Left renal cortex interstitium (tissue), 4 donors: Measurements from ENCODE around the gene INPPL1. TPM values are rescaled to one million over a fixed set of nuclear protein-coding genes. Genes with fewer than 3 reads are reported as not detected.

Source experiments
- DNase-seq, 4 donors: peaks; one replicate each; pipeline ENCODE4 v3.0.0-alpha.2; 2013; ENCODE audit warnings: low read depth in 4 of 4, low spot score in 2 of 4, missing footprints in 1 of 4
- polyA plus RNA-seq, 4 donors: library from polyadenylated mRNA; unstranded; fragments of 120-200 nt; gene quantifications; one replicate each; pipeline ENCODE4 v1.2.1, GENCODE V29; 2013; ENCODE audit not compliant: insufficient read length in 4 of 4

Gene INPPL1
- polyA plus RNA-seq, 4 donors = 123 to 218 (median 160) TPM

DNA sequence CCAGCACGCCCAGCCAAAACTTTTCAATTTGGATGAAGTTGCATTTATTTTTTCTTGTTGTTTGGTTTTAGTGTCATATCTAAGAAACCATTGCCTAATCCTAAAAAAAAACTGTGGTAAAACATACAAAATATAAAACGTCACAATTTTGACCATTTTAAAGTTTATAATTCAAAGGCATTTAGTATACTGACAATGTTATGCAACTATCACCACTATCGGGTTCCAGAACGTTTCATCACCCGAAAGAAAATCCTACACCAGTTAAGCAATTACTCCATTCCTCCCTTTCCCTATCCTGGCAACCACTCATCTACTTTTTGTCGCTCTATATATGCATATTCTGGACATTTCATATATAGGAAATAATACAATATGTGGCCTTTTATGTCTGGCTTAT is 49.9 kb downstream of the INPPL1 start:
- no peak for DNase-seq

DNA sequence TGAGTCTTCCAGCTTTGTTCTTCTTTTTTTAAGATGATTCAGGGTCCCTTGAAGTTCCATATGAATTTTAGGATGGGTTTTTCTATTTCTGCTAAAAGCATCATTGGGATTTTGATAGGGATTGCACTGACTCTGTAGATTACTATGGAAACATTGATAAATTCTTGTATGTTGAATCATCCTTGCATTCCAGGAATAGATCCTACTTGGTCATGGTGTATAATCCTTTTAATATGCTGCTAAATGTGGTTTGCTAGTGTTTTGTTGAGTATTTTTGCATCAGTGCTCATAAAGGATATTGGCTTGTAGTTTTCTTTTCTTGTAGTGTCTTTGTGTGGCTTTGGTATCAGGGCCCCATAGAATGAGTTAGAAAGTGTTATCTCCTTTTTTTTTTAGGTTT is 54.3 kb downstream of the INPPL1 start:
- DNase-seq = no peak

DNA sequence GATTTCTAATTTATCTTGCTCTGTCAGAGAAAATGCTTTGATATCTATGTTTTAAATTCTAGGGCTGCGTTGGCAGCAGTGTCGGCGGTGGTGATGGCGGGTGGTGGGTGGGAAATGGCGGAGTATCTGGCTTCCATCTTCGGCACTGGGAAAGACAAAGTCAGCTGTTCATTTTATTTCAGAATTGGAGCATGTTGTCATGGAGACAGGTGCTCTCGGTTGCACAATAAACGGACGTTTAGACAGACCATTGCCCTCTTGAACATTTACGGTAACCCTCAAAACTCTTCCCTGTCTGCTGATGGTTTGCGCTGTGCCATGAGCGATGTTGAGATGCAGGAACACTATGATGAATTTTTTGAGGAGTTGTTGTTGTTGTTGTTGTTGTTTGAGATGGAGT is 55.5 kb downstream of the INPPL1 start:
- no peak for DNase-seq

DNA sequence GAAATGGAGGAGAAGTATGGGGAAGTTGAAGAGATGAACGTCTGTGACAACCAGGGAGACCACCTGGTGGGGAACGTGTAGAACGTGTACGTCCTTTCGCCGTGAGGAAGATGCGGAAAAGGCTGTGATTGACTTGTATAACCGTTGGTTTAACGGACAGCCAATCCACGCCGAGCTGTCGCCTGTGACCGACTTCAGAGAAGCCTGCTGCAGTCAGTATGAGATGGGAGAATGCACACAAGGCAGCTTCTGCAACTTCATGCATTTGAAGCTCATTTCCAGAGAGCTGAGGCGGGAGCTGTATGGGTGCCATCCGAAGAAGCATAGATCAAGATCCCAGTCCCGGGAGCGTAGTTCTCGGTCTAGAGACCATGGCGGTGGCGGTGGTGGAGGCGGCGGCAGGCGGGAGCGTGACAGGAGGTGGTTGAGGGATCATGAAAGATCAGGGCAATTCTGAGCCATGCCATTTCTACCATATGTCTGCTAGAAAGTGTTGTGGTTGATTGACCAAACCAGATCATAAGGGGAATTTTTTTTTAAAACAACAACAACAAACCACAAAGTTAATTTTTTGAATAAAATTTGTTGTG is 56.3 kb downstream of the INPPL1 start:
- no peak for DNase-seq

DNA sequence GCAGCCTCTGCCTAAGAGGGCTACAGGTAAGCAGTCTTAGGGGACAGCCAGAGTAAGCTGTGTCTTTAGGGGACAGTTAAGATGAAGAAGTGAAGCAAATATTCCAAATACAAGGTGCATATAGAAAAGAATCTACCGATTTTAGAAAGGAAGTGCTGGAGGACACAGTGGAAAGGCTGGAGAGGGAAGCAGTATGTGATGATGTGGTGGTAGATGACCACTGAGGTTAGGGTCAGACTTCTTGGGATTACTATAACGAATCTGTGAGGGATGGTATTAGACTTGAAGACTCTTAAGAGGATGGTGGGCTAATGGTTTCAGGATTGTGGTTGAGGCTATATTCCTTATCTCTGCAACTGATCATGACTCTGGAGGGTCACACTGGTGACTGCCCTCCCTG is 59.4 kb downstream of the INPPL1 start:
- DNase-seq = no peak

DNA sequence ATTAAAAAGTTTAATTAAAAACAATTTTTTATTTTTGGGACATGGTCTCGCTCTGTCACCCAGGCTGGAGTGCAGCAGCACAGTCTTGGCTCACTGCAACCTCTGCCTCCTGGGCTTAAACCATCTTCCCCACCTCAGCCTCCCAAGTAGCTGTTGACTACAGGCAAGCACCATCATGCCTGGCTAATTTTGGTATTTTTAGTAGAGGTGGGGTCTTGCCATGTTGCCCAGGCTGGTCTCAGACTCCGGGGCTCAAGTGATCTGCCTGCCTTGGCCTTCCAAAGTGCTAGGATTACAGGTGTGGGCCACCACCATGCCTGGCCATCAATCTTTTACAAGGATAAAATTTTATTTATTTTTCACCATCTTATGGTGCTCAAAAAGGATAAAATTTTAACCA is 62.7 kb downstream of the INPPL1 start:
- DNase-seq = no peak

Other genes starting within 250 kb of the INPPL1 start
- 10 to 100 TPM in 2 of 4 donors, 1 to 10 TPM in 2; 5.1 to 15.3 (median 10.5) TPM for gene IL18BP, start 225.9 kb upstream of the INPPL1 start, polyA plus RNA-seq
- 100 to 1,000 TPM; 232 to 355 (median 282) TPM for gene NUMA1, start 144.2 kb upstream of the INPPL1 start, polyA plus RNA-seq
- 10 to 100 TPM; 20.1 to 37.3 (median 26.5) TPM for gene LRRC51, start 143.9 kb upstream of the INPPL1 start, polyA plus RNA-seq
- 100 to 1,000 TPM; 112 to 127 (median 119) TPM for gene LAMTOR1, start 121.5 kb upstream of the INPPL1 start, polyA plus RNA-seq
- not detected for gene TOMT, start 118.8 kb upstream of the INPPL1 start, polyA plus RNA-seq
- gene ANAPC15, start 112.1 kb upstream of the INPPL1 start, polyA plus RNA-seq = 10 to 100 TPM; 47.2 to 57.8 (median 50.2) TPM
- 1 to 10 TPM; 1.7 to 3.4 (median 2.6) TPM for gene FOLR3, start 89.0 kb upstream of the INPPL1 start, polyA plus RNA-seq
- 10 to 100 TPM; 49.6 to 53.3 (median 51.3) TPM for gene FOLR1, start 32.6 kb upstream of the INPPL1 start, polyA plus RNA-seq
- 10 to 100 TPM in 3 of 4 donors, 1 to 10 TPM in 1; 8.3 to 13.0 (median 11.0) TPM for gene FOLR2, start 8.0 kb upstream of the INPPL1 start, polyA plus RNA-seq
- gene PHOX2A, start 19.4 kb downstream of the INPPL1 start, polyA plus RNA-seq = not detected
- gene CLPB, start 209.8 kb downstream of the INPPL1 start, polyA plus RNA-seq = 10 to 100 TPM; 11.3 to 15.8 (median 13.5) TPM